ENCODE results near the gene PRKD2. TPM values are rescaled to one million over a fixed set of nuclear protein-coding genes. Genes with fewer than 3 reads are reported as not detected.

Gene PRKD2
- total RNA-seq, 2 experiments from 2014 or later: 166 to 173 TPM

GRCh38 chr19:46654621-46655152 lies 62.2 kb downstream of the PRKD2 start:
- POLR2A ChIA-PET: no interaction called here
- Mint-ChIP-seq H3K36me3 (no peaks in the 10 kb centered on the region), H3K27ac (no peak overlapping the region), H3K4me1 (peaks cover 8% of the 10 kb centered on the region), H3K9me3 (no peaks in the 10 kb centered on the region), H3K4me3 (no peak overlapping the region), H3K27me3 (peaks cover 59% of the 10 kb centered on the region)
- ATAC-seq (ENCODE audit: low read depth) (no peak), DNase-seq (no peak)

GRCh38 chr19:46650445-46650844 lies 66.5 kb downstream of the PRKD2 start:
- ATAC-seq (ENCODE audit: low read depth) (no peak), DNase-seq (no peak)
- Mint-ChIP-seq H3K4me1 (peaks cover 11% of the 10 kb centered on the region), H3K9me3 (peaks cover 7% of the 10 kb centered on the region), H3K36me3 (peaks cover 6% of the 10 kb centered on the region), H3K27ac (no peak overlapping the region), H3K27me3 (peaks cover 63% of the 10 kb centered on the region), H3K4me3 (no peak overlapping the region)
- POLR2A ChIA-PET: no interaction called here

GRCh38 chr19:46648961-46649960 lies 67.7 kb downstream of the PRKD2 start:
- Mint-ChIP-seq H3K4me3 (no peak overlapping the region), H3K4me1 (peaks cover 8% of the 10 kb centered on the region), H3K36me3 (peaks cover 6% of the 10 kb centered on the region), H3K27ac (no peak overlapping the region), H3K9me3 (peaks cover 7% of the 10 kb centered on the region), H3K27me3 (peaks cover 62% of the 10 kb centered on the region)
- ATAC-seq (ENCODE audit: low read depth) (no peak), DNase-seq (no peak)
- POLR2A ChIA-PET: interaction anchor here (0.6 kb wide), 1 partner anchor 1685 kb away, joined by 3 read pairs; no protein-coding TSS in a partner anchor

GRCh38 chr19:46648060-46648960 lies 68.6 kb downstream of the PRKD2 start:
- Mint-ChIP-seq H3K27ac (peak overlapping the region; percentile 49), H3K27me3 (peaks cover 60% of the 10 kb centered on the region), H3K4me1 (peaks cover 6% of the 10 kb centered on the region), H3K9me3 (peaks cover 7% of the 10 kb centered on the region), H3K36me3 (peaks cover 6% of the 10 kb centered on the region), H3K4me3 (peak overlapping the region; percentile 18)
- no peak for DNase-seq
- ATAC-seq (ENCODE audit: low read depth): no peak
- POLR2A ChIA-PET: interaction anchor here (0.6 kb wide), 2 partner anchors 35 to 1686 kb away, joined by 3 read pairs; no protein-coding TSS in a partner anchor

- Mint-ChIP-seq H3K27ac (no peak overlapping the region), H3K36me3 (peaks cover 6% of the 10 kb centered on the region), H3K9me3 (peaks cover 7% of the 10 kb centered on the region), H3K27me3 (peaks cover 52% of the 10 kb centered on the region), H3K4me3 (no peak overlapping the region), H3K4me1 (peaks cover 4% of the 10 kb centered on the region)
- POLR2A ChIA-PET: no interaction called here
- DNase-seq (no peak), ATAC-seq (ENCODE audit: low read depth) (no peak)
Observed at GRCh38 chr19:46646402-46646801, 70.5 kb downstream of the PRKD2 start.

GRCh38 chr19:46644720-46645119 lies 72.2 kb downstream of the PRKD2 start:
- DNase-seq (no peak), ATAC-seq (ENCODE audit: low read depth) (no peak)
- H3K36me3 Mint-ChIP-seq: peaks cover 6% of the 10 kb centered on the region
- H3K9me3 Mint-ChIP-seq: peaks cover 7% of the 10 kb centered on the region
- H3K4me1 Mint-ChIP-seq: peaks cover 4% of the 10 kb centered on the region
- H3K4me3 Mint-ChIP-seq: no peak overlapping the region
- POLR2A ChIA-PET: no interaction called here
- H3K27ac Mint-ChIP-seq: no peak overlapping the region
- H3K27me3 Mint-ChIP-seq: peaks cover 38% of the 10 kb centered on the region

GRCh38 chr19:46640656-46641055 lies 76.3 kb downstream of the PRKD2 start:
- H3K4me3 Mint-ChIP-seq: peak overlapping the region; percentile 9
- H3K36me3 Mint-ChIP-seq: no peaks in the 10 kb centered on the region
- H3K27ac Mint-ChIP-seq: no peak overlapping the region
- ATAC-seq (ENCODE audit: low read depth): no peak
- DNase-seq: no peak
- POLR2A ChIA-PET: no interaction called here
- H3K9me3 Mint-ChIP-seq: no peaks in the 10 kb centered on the region
- H3K27me3 Mint-ChIP-seq: peaks cover 14% of the 10 kb centered on the region
- peaks cover 2% of the 10 kb centered on the region for H3K4me1 Mint-ChIP-seq

- ATAC-seq (ENCODE audit: low read depth) (no peak), DNase-seq (peak; percentile 61)
- Mint-ChIP-seq H3K27me3 (peaks cover 7% of the 10 kb centered on the region), H3K9me3 (no peaks in the 10 kb centered on the region), H3K4me1 (peaks cover 4% of the 10 kb centered on the region), H3K36me3 (no peaks in the 10 kb centered on the region), H3K4me3 (no peak overlapping the region), H3K27ac (peak overlapping the region; percentile 38)
- POLR2A ChIA-PET: interaction anchor here (0.9 kb wide), 1 partner anchor 21 kb away, joined by 3 read pairs; no protein-coding TSS in a partner anchor
Observed at GRCh38 chr19:46639358-46640182, 77.3 kb downstream of the PRKD2 start.

GRCh38 chr19:46637224-46637623 lies 79.7 kb downstream of the PRKD2 start:
- H3K9me3 Mint-ChIP-seq: no peaks in the 10 kb centered on the region
- no peak overlapping the region for H3K4me3 Mint-ChIP-seq
- no peak overlapping the region for H3K27ac Mint-ChIP-seq
- DNase-seq: no peak
- no peaks in the 10 kb centered on the region for H3K36me3 Mint-ChIP-seq
- H3K27me3 Mint-ChIP-seq: peaks cover 2% of the 10 kb centered on the region
- no peak for ATAC-seq (ENCODE audit: low read depth)
- POLR2A ChIA-PET: interaction anchor here (0.7 to 1.1 kb wide), 5 partner anchors 12 to 76 kb away, joined by 3 read pairs; partner anchors contain the start of genes CALM3 and PTGIR
- H3K4me1 Mint-ChIP-seq: peaks cover 14% of the 10 kb centered on the region

- Mint-ChIP-seq H3K27ac (peak within 1 kb of the TSS; percentile 74), H3K4me3 (peak within 1 kb of the TSS; percentile 67), H3K36me3 (no peaks in the 10 kb centered on the region), H3K9me3 (no peaks in the 10 kb centered on the region), H3K27me3 (no peaks in the 10 kb centered on the region), H3K4me1 (peaks cover 14% of the 10 kb centered on the region)
- POLR2A ChIA-PET: interaction anchor here (0.7 to 1.2 kb wide), 5 partner anchors 11 to 713 kb away, joined by 3 to 7 read pairs (median 3); partner anchors contain the start of genes CALM3 and PTGIR
- DNase-seq (no peak), ATAC-seq (ENCODE audit: low read depth) (no peak)
Observed at GRCh38 chr19:46635920-46636761, 80.8 kb downstream of the PRKD2 start, which contains the start of gene GNG8. Gene GNG8 (minus strand): TSS chr19:46636202. CDS start chr19:46634682, 1,520 bp downstream.

GRCh38 chr19:46634656-46635218 lies 82.2 kb downstream of the PRKD2 start:
- H3K9me3 Mint-ChIP-seq: no peaks in the 10 kb centered on the region
- H3K27ac Mint-ChIP-seq: peak overlapping the region; percentile 13
- H3K27me3 Mint-ChIP-seq: no peaks in the 10 kb centered on the region
- DNase-seq (no peak), ATAC-seq (ENCODE audit: low read depth) (no peak)
- peaks cover 14% of the 10 kb centered on the region for H3K4me1 Mint-ChIP-seq
- peak overlapping the region; percentile 83 for H3K4me3 Mint-ChIP-seq
- H3K36me3 Mint-ChIP-seq: no peaks in the 10 kb centered on the region
- POLR2A ChIA-PET: interaction anchor here (2.6 kb wide), 1 partner anchor 27 kb away, joined by 7 read pairs; the partner anchor contains the start of gene DACT3

All from activated naive CD8-positive, alpha-beta T cell treated with anti-CD3 and anti-CD28 coated beads, Interleukin-2, amount 10 ng/mL, durations not matched to agents 7 days and 5 days (primary cell).